BJ (cell line): ENCODE results near the gene STYK1. TPM values are rescaled to one million over a fixed set of nuclear protein-coding genes. Genes with fewer than 3 reads are reported as not detected.
"Not testable (repeated sequence)": the region's sequence is repeated elsewhere in the genome, so short reads cannot be mapped to it uniquely, and the experiment has no call there.

Experiments used
- CTCF ChIA-PET: fragments of 350-600 bp; formaldehyde crosslinking; extraction: SDS; loops from one replicate; lab custom pipeline; 2021; ENCODE audit warnings: antibody characterized with exemption, inconsistent platforms; lab: Yijun Ruan, JAX
- POLR2A ChIA-PET: fragments of 300-600 bp; sonication (Branson Sonifier 250); formaldehyde crosslinking; extraction: SDS; loops from one replicate; lab custom pipeline; 2021; ENCODE audit warnings: antibody characterized with exemption; lab: Charles Lee
- DNase-seq: peaks from one replicate; pipeline ENCODE4 v3.0.0-alpha.2; 2011; ENCODE audit warnings: low read depth
- H3K27me3 ChIP-seq: 2 replicates; pipeline ENCODE4 v1.6.0; 2011; ENCODE audit warnings: low read length; ENCODE audit not compliant: control insufficient read depth, insufficient read depth
- H3K36me3 ChIP-seq: 2 replicates; pipeline ENCODE4 v1.5.1; 2011; ENCODE audit warnings: low read length; ENCODE audit not compliant: control insufficient read depth, insufficient read depth
- H3K4me3 ChIP-seq: 2 replicates; pipeline ENCODE4 v1.5.1; 2011; ENCODE audit warnings: low read depth, mild to moderate bottlenecking, control low read depth, low read length
- polyA plus RNA-seq: library from polyadenylated mRNA; depleted of rRNA; stranded (reverse); fragments of >200 nt; gene quantifications from 2 replicates; pipeline ENCODE4 v1.2.3, GENCODE V29; 2011
- TF ChIP-seq, protein P1 (sequence below): IDR thresholded peaks from 2 replicates; pipeline ENCODE4 v1.5.1; 2011; ENCODE audit warnings: low read depth, mild to moderate bottlenecking, control low read depth, inconsistent platforms, low read length, moderate library complexity; ENCODE audit not compliant: insufficient read depth

The STYK1 gene
- polyA plus RNA-seq, 1 experiment = 0.92 TPM

DNA sequence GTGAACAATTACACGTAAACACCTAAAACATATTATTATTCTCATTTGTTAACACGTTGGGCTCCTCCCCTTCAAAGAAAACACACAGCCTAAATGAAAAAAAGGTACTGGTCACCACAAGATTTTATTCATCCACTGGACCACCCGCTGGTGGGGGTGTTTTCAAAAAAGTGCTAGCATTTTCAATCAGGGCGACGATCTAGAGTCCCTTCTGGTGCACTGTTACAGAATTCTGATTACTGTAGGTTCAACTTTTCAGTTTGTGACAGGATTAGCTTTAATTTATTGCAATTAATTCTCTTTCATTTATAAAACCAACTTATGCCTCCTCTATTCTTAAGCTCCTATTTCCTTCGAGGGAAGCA lies 60.9 kb downstream of the STYK1 start:
- ChIA-PET POLR2A (interaction anchor here (0.7 kb wide), 1 partner anchor 121 kb away, joined by 3 read pairs; no protein-coding TSS in a partner anchor), CTCF (interaction anchor here (0.6 to 2.5 kb wide), 4 partner anchors 11 to 137 kb away, joined by 3 to 6 read pairs (median 4); no protein-coding TSS in a partner anchor)
- Histone ChIP-seq H3K36me3 (peaks cover 4% of the 10 kb centered on the region; the same call in 1 of the 2 replicates), H3K4me3 (peak overlapping the region; percentile 65), H3K27me3 (no peaks in the 10 kb centered on the region)
- TF ChIP-seq, protein P1, sequence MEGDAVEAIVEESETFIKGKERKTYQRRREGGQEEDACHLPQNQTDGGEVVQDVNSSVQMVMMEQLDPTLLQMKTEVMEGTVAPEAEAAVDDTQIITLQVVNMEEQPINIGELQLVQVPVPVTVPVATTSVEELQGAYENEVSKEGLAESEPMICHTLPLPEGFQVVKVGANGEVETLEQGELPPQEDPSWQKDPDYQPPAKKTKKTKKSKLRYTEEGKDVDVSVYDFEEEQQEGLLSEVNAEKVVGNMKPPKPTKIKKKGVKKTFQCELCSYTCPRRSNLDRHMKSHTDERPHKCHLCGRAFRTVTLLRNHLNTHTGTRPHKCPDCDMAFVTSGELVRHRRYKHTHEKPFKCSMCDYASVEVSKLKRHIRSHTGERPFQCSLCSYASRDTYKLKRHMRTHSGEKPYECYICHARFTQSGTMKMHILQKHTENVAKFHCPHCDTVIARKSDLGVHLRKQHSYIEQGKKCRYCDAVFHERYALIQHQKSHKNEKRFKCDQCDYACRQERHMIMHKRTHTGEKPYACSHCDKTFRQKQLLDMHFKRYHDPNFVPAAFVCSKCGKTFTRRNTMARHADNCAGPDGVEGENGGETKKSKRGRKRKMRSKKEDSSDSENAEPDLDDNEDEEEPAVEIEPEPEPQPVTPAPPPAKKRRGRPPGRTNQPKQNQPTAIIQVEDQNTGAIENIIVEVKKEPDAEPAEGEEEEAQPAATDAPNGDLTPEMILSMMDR = no peak
- DNase-seq = no peak

- TF ChIP-seq, protein P1 = no peak
- CTCF ChIA-PET = interaction anchor here (0.9 to 1.5 kb wide), 2 partner anchors 60 to 111 kb away, joined by 3 read pairs; partner anchors contain the start of gene YBX3
- POLR2A ChIA-PET = no interaction called here
- Histone ChIP-seq H3K36me3 (peaks cover 4% of the 10 kb centered on the region; the same call in 1 of the 2 replicates), H3K4me3 (peak overlapping the region; percentile 65), H3K27me3 (no peaks in the 10 kb centered on the region)
- no peak for DNase-seq
Measured at GRCh38 chr12:10612110-10612509, 61.7 kb downstream of the STYK1 start.

DNA sequence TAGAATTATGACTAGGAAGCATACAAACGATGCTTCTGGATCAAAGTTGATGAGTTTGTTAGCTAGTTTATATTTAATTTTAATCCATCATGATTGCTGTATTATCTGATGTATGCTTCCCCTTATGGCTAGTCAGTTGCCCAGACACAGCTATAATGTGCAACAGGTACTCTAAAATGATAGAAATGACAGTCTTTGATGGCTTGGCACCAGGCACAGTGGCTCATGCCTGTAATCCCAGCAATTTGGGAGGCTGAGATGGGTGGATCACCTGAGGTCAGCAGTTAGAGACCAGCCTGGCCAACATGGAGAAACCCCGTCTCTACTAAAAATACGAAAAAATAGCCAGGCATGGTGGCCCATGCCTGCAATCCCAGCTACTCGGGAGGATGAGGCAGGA lies 62.6 kb downstream of the STYK1 start:
- H3K36me3 ChIP-seq, POLR2A ChIA-PET, H3K27me3 ChIP-seq, DNase-seq, H3K4me3 ChIP-seq: not testable (repeated sequence)
- CTCF ChIA-PET = interaction anchor here (0.8 to 1.5 kb wide), 2 partner anchors 61 to 374 kb away, joined by 3 read pairs; no protein-coding TSS in a partner anchor

DNA sequence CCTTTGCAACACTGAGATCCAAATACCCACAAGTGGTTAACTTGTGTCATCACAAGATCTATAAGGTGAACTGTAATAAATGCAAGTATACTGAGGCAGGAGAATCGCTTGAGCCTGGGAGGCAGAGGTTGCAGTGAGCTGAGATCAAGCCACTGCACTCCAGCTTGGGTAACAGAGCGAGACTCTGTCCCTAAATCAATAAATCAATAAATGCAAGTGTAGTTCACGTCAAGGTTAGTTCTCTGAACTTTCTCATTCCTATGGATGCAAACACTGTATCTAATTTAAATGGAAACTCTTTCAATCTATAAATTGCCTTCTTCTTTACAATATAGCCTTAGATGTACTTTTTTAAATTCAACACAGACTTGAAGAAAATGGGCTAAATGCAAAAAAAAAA lies 63.7 kb downstream of the STYK1 start:
- no peak overlapping the region for H3K4me3 ChIP-seq
- DNase-seq = no peak
- POLR2A ChIA-PET = no interaction called here
- TF ChIP-seq, protein P1 = no peak
- no peaks in the 10 kb centered on the region for H3K27me3 ChIP-seq
- H3K36me3 ChIP-seq = peaks cover 4% of the 10 kb centered on the region; the same call in 1 of the 2 replicates
- CTCF ChIA-PET = no interaction called here

DNA sequence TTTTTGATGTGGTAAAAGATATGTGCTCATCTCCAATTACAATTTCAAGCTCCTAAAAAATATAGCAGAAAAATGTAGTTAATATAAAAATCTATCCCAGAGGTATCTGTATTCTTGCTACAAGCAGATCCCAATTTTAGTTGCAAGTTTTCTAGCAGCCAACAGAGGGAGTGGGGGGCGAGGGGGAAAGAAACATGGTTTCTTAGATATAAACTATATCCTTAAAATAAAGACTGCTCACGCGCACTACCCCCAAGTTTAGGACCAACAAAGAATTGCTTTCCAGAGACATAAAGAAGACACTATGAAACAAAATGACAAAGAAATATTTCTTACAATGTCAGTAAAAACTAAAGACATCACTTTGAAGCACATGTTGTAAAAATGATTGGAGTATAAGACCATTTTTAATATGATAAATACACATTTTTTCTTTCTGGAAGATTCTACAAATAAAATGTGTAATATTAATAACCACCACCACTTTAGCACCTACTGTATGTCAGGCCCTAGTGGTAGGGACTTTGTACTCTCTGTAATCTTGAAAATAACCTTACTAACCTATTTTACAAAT lies 65.9 kb downstream of the STYK1 start:
- Histone ChIP-seq H3K4me3 (no peak overlapping the region), H3K27me3 (no peaks in the 10 kb centered on the region), H3K36me3 (peaks cover 4% of the 10 kb centered on the region; the same call in 1 of the 2 replicates)
- CTCF ChIA-PET = interaction anchor here (0.9 to 2.0 kb wide), 4 partner anchors 44 to 67 kb away, joined by 5 to 7 read pairs (median 5); no protein-coding TSS in a partner anchor
- TF ChIP-seq, protein P1 = peak; percentile 54
- POLR2A ChIA-PET = no interaction called here
- DNase-seq = no peak
